ENCODE data around the gene DENND6B.
A peak's percentile ranks its signal among the peaks of the same experiment; 100 is the strongest.

Gene DENND6B

GRCh38 chr22:50268655-50269113, 58.1 kb downstream of the DENND6B start:
- DNase-seq: peak in 1 of 2 experiments; percentile 25

DNA sequence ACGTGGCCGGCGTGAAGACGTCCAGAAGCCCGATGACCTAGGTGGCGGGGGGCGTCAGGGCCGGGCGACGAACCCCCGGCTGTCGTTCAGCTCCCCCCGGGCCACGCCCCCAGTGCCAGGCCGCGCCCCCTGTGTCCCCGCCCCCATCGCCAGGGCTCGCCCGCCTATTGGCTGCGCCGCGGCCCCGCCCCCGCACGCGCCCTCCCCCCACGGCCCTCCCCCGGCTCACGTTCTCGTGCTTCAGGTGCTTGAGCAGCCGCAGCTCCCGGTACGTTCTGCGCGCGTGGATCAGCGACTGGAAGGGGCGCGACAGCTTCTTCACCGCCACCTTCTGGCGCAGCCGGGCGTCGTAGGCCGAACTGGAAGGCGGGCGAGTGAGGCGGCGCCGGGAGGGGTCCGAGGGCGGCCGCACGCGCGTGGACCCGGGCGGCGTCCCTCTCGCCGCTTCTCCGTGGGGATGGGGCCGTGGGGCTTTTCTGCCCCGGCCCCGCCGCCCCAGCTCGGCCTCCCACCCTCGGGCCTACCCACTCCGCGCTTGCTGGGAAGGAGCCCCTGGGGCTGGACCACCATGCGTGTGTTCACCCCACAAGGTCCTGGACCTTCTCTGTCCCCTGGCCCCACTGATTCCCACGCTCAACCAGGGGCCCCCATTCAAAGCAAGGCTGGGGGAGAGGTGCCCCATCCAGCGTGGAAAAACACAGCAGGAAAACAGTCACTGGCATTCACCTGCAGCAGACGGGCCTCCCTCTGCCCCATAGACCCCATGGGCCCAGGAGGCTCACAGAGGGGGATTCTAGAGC, 59.0 kb downstream of the DENND6B start:
- no peak for DNase-seq

GRCh38 chr22:50266994-50267393, 59.8 kb downstream of the DENND6B start:
- no peak for DNase-seq

GRCh38 chr22:50264946-50265669, 61.7 kb downstream of the DENND6B start:
- no peak for DNase-seq

GRCh38 chr22:50264104-50264745, 62.6 kb downstream of the DENND6B start:
- DNase-seq: no peak

- no peak for DNase-seq
Measured at GRCh38 chr22:50262973-50263617, 63.7 kb downstream of the DENND6B start.

- DNase-seq: peak in 1 of 2 experiments; percentile 35
Measured at GRCh38 chr22:50262460-50262911, 64.3 kb downstream of the DENND6B start.

DNA sequence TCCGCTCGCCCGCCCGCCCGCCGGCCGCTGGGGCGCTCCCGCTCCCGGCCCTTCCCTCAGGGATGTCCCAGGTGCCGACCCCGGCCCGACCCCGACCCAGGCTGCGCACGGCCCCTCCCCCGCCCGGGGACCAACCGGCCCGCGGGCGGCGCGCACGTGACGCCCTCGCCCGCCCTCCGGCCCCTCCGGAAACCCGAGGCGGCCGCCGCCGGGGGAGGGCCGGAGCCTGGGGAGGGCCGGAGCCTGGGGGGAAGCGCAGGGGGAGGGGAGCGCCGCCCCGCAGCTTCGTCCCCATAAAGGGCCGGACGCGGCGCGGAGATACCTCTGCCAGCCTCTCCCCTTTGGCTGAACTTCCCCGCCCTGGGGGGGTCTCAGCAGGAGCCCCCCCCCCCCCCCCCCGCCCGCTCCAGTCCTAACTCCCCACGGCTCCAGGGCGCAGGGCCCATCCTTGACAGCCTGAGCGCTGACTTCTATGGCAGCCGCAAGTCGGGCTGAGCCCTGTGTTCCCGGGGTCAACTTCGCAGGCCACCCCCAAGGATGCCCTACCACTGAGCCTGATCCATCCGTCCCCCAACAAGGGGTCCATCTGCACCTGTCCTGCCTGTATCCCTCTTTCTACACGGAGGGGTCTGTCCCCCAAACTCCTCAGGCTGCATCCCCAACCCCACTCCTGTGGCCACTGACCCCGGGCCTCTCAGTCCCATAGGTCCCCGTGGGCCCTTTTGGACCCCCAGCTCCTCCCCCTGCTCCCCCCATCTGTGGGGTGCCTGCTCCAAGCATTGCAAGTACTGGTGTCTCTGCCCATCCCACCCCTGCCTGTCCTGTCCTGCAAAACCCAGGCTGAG, 65.0 kb downstream of the DENND6B start, which contains the start of gene MAPK12:
MAPK12 (minus strand) TSS at position 69 of the 845 bp plus-strand sequence. CDS start 174 bp downstream, outside the sequence.
- peak; percentile 48 to 66 for DNase-seq

- peak in 1 of 2 experiments; percentile 52 for DNase-seq
Measured at GRCh38 chr22:50260801-50261614, 65.8 kb downstream of the DENND6B start.

- DNase-seq: no peak
Measured at GRCh38 chr22:50260434-50260800, 66.4 kb downstream of the DENND6B start.

DNA sequence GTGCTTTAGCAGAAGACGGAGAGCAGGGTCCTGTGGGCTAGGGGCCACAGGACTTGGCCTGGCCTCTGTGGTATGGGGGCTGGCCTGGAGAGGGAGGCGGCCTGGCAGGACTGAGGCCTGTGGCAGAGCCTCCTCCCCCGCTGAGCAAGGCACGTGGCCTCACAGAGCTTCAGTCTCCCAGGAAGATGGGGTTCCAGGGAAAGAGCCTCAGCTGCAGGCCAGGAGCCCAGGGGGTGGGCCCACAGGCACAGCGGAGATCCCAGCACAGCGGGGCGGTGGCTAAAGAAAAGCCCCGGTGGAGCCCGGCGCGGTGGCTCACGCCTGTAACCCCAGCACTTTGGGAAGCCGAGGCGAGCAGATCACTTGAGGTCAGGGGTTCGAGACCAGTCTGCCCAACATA, 67.5 kb downstream of the DENND6B start:
- no peak for DNase-seq

Measured in SHP77 (cell line).